WTC11 (cell line): Measurements from ENCODE around the gene CCR2. TPM values are rescaled to one million over a fixed set of nuclear protein-coding genes. Genes with fewer than 3 reads are reported as not detected.
"Not testable (repeated sequence)": the region's sequence is repeated elsewhere in the genome, so short reads cannot be mapped to it uniquely, and the experiment has no call there.

Experiments used
- ATAC-seq: fragments of 200-7000 bp; cut with Tn5 transposase; 2 replicates; pipeline ENCODE4 v1.10.0; 2021; ENCODE audit warnings: mild to moderate bottlenecking, moderate library complexity
- CTCF ChIA-PET: fragments of 300-600 bp; sonication (Branson Sonifier 250); formaldehyde crosslinking; loops from one replicate; lab custom pipeline; 2021; ENCODE audit warnings: antibody characterized with exemption; lab: Charles Lee
- POLR2A ChIA-PET: fragments of 350-600 bp; sonication (Branson Sonifier 250); formaldehyde crosslinking; loops from one replicate; lab custom pipeline; 2021; ENCODE audit warnings: antibody characterized with exemption; lab: Charles Lee
- DNase-seq: peaks from one replicate; pipeline ENCODE4 v3.0.0; 2021; ENCODE audit warnings: low spot score
- H3K27ac Mint-ChIP-seq: 2 replicates; pipeline ENCODE4 v1.8.0; 2021; ENCODE audit warnings: mixed read lengths
- H3K27me3 Mint-ChIP-seq: 2 replicates; pipeline ENCODE4 v1.8.0; 2021; ENCODE audit warnings: low read depth, mild to moderate bottlenecking, moderate library complexity, mixed read lengths
- H3K36me3 Mint-ChIP-seq: 2 replicates; pipeline ENCODE4 v1.8.0; 2021; ENCODE audit warnings: mixed read lengths
- H3K4me1 Mint-ChIP-seq: 2 replicates; pipeline ENCODE4 v1.8.0; 2022; ENCODE audit warnings: mixed read lengths
- H3K4me3 Mint-ChIP-seq: 2 replicates; pipeline ENCODE4 v1.8.0; 2021; ENCODE audit warnings: mild to moderate bottlenecking, moderate library complexity, mixed read lengths
- H3K9me3 Mint-ChIP-seq: 2 replicates; pipeline ENCODE4 v1.8.0; 2021; ENCODE audit warnings: mixed read lengths
- CREB1 ChIP-seq: sonication (generic); formaldehyde crosslinking; IDR thresholded peaks from 2 replicates; pipeline ENCODE4 v1.8.0; 2023; ENCODE audit warnings: mild to moderate bottlenecking, missing genetic modification reagents
- GRHL2 ChIP-seq: fragments of 250-450 bp; sonication (Bioruptor Pico); IDR thresholded peaks from 2 replicates; pipeline ENCODE4 v1.8.0; 2022; ENCODE audit warnings: mild to moderate bottlenecking, moderate library complexity; ENCODE audit not compliant: insufficient replicate concordance, severe bottlenecking
- HMGA2 ChIP-seq: fragments of 250-450 bp; sonication (Bioruptor Pico); IDR thresholded peaks from 2 replicates; pipeline ENCODE4 v1.4.0; 2021; ENCODE audit warnings: mild to moderate bottlenecking, moderate library complexity
- NFATC4 ChIP-seq: fragments of 250-450 bp; sonication (Bioruptor Pico); IDR thresholded peaks from 2 replicates; pipeline ENCODE4 v1.9.0; 2021; ENCODE audit warnings: mild to moderate bottlenecking
- NR3C1 ChIP-seq: sonication (generic); formaldehyde crosslinking; conservative IDR thresholded peaks from 2 replicates; pipeline ENCODE4 v1.8.1; 2023; ENCODE audit warnings: low read depth, mild to moderate bottlenecking, missing genetic modification reagents
- OVOL2 ChIP-seq: fragments of 250-450 bp; sonication (Bioruptor Pico); IDR thresholded peaks from 2 replicates; pipeline ENCODE4 v1.9.0; 2021; ENCODE audit warnings: mild to moderate bottlenecking, borderline replicate concordance
- TEAD1 ChIP-seq: sonication (generic); formaldehyde crosslinking; IDR thresholded peaks from 2 replicates; pipeline ENCODE4 v1.8.0; 2022; ENCODE audit warnings: mild to moderate bottlenecking, missing genetic modification reagents
- ZNF138 ChIP-seq: sonication (generic); formaldehyde crosslinking; conservative IDR thresholded peaks from 2 replicates; pipeline ENCODE4 v1.8.1; 2022; ENCODE audit warnings: mild to moderate bottlenecking, moderate library complexity, missing genetic modification reagents
- total RNA-seq: library from RNA; stranded (reverse); gene quantifications from 3 replicates; pipeline ENCODE4 v1.2.3, GENCODE V29; 2021
- TF ChIP-seq, protein P1 (sequence below): sonication (generic); formaldehyde crosslinking; IDR thresholded peaks from 2 replicates; pipeline ENCODE4 v1.8.0; 2022; ENCODE audit warnings: mild to moderate bottlenecking, missing genetic modification reagents
- TF ChIP-seq, protein P2 (sequence below): sonication (generic); formaldehyde crosslinking; IDR thresholded peaks from 2 replicates; pipeline ENCODE4 v1.8.0; 2023; ENCODE audit warnings: missing genetic modification reagents
- TF ChIP-seq, protein P3 (sequence below): sonication (generic); formaldehyde crosslinking; IDR thresholded peaks from 2 replicates; pipeline ENCODE4 v1.8.0; 2023; ENCODE audit warnings: mild to moderate bottlenecking, missing genetic modification reagents
- TF ChIP-seq, protein P4 (sequence below): sonication (generic); formaldehyde crosslinking; IDR thresholded peaks from 2 replicates; pipeline ENCODE4 v1.8.0; 2022; ENCODE audit warnings: missing genetic modification reagents
- TF ChIP-seq, protein P5 (sequence below): fragments of 250-450 bp; sonication (Bioruptor Pico); IDR thresholded peaks from 2 replicates; pipeline ENCODE4 v2.1.2; 2022; ENCODE audit warnings: mild to moderate bottlenecking, moderate library complexity
- TF ChIP-seq, protein P6 (sequence below): sonication (generic); formaldehyde crosslinking; IDR thresholded peaks from 2 replicates; pipeline ENCODE4 v1.8.1; 2023; ENCODE audit warnings: mild to moderate bottlenecking, missing genetic modification reagents, borderline replicate concordance
- TF ChIP-seq, protein P7 (sequence below): fragments of 250-450 bp; sonication (Bioruptor Pico); IDR thresholded peaks from 2 replicates; pipeline ENCODE4 v1.9.0; 2021; ENCODE audit warnings: moderate library complexity, mild to moderate bottlenecking, inconsistent platforms, borderline replicate concordance

CCR2 gene
- total RNA-seq, 1 experiment from 2014 or later, result not detected

DNA sequence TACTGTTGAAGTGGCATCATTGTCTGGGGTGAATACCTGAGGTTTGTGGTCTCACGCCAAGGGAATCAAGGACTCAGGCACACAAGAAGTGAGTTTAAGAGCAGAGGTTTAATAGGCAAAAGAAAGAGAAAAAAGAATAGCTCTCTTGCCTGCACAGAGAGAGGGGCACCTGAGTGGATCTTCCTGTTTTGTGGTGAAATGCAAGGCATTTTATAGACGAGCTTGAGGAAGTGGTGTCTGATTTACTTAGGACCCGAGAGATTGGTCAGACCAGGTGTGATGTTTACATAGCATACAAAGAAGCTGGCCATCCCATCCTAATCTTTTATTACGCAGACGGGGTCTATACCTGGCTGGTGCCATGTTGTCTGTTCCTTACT is 30.0 kb downstream of the CCR2 start (continued):
- TF ChIP-seq, protein P1, sequence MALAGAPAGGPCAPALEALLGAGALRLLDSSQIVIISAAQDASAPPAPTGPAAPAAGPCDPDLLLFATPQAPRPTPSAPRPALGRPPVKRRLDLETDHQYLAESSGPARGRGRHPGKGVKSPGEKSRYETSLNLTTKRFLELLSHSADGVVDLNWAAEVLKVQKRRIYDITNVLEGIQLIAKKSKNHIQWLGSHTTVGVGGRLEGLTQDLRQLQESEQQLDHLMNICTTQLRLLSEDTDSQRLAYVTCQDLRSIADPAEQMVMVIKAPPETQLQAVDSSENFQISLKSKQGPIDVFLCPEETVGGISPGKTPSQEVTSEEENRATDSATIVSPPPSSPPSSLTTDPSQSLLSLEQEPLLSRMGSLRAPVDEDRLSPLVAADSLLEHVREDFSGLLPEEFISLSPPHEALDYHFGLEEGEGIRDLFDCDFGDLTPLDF, result no peak
- no peak for TF ChIP-seq NFATC4 (CRISPR knock-in tag)

DNA sequence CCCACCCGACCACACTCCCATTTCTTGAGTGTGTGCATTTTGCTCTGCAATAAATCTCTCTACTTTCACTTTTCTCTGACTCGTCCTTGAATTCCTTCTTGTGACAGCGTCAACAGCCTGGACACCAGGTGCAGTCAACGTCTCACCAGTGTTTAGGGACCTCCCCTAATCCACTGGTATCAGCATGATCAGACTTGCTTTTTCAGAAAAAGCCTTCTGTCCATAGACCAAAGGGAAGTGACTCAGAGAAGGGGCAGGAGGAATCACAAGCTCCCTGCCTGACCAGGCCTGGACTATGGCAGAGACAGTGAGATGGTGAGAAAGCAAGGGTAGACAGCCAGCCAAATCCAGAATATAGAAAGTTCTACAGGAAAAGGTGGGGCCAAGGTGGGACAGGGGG is 32.3 kb downstream of the CCR2 start:
- no peak overlapping the region for H3K27ac Mint-ChIP-seq

DNA sequence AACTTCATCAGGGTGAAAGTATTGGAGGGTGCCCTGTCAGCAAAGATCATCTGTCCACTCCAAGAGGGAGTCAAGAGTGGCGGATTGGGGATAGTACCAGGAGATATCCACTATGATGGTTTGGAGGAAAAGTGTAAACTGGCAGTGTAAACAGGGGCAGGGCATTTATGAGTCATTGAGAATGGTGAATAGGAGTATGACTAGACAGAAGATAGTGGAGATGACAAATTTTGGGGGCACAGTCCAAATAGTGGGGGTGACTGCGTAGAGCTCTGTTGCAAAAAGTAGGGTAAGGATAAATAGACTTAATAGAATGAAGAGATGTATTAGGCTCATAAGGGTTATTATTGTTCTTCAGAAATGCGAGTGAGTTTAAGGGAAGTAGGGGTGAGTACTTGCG is 34.9 kb downstream of the CCR2 start:
- peaks cover 19% of the 10 kb centered on the region for H3K9me3 Mint-ChIP-seq
- CTCF ChIA-PET, result interaction anchor here (1.0 kb wide), 1 partner anchor 11 kb away, joined by 4 read pairs; no protein-coding TSS in a partner anchor
- DNase-seq, POLR2A ChIA-PET, H3K27ac Mint-ChIP-seq, H3K36me3 Mint-ChIP-seq, ATAC-seq, H3K4me3 Mint-ChIP-seq, H3K27me3 Mint-ChIP-seq: not testable (repeated sequence)
- peaks cover 26% of the 10 kb centered on the region for H3K4me1 Mint-ChIP-seq

More for the DNA sequence above, 32.3 kb downstream of the CCR2 start:
- Mint-ChIP-seq H3K36me3 (no peaks in the 10 kb centered on the region), H3K27me3 (no peaks in the 10 kb centered on the region), H3K4me1 (peaks cover 20% of the 10 kb centered on the region), H3K9me3 (peaks cover 7% of the 10 kb centered on the region; the same call in 1 of the 2 replicates), H3K4me3 (no peak overlapping the region)
- ATAC-seq (no peak), DNase-seq (no peak)
- TF ChIP-seq CREB1 (CRISPR knock-in tag) (no peak), TEAD1 (CRISPR knock-in tag) (no peak), GRHL2 (CRISPR knock-in tag) (no peak), NR3C1 (CRISPR knock-in tag) (no peak), ZNF138 (no peak)
- TF ChIP-seq, protein P2, sequence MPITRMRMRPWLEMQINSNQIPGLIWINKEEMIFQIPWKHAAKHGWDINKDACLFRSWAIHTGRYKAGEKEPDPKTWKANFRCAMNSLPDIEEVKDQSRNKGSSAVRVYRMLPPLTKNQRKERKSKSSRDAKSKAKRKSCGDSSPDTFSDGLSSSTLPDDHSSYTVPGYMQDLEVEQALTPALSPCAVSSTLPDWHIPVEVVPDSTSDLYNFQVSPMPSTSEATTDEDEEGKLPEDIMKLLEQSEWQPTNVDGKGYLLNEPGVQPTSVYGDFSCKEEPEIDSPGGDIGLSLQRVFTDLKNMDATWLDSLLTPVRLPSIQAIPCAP, result no peak
- TF ChIP-seq, protein P3, sequence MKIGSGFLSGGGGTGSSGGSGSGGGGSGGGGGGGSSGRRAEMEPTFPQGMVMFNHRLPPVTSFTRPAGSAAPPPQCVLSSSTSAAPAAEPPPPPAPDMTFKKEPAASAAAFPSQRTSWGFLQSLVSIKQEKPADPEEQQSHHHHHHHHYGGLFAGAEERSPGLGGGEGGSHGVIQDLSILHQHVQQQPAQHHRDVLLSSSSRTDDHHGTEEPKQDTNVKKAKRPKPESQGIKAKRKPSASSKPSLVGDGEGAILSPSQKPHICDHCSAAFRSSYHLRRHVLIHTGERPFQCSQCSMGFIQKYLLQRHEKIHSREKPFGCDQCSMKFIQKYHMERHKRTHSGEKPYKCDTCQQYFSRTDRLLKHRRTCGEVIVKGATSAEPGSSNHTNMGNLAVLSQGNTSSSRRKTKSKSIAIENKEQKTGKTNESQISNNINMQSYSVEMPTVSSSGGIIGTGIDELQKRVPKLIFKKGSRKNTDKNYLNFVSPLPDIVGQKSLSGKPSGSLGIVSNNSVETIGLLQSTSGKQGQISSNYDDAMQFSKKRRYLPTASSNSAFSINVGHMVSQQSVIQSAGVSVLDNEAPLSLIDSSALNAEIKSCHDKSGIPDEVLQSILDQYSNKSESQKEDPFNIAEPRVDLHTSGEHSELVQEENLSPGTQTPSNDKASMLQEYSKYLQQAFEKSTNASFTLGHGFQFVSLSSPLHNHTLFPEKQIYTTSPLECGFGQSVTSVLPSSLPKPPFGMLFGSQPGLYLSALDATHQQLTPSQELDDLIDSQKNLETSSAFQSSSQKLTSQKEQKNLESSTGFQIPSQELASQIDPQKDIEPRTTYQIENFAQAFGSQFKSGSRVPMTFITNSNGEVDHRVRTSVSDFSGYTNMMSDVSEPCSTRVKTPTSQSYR (CRISPR knock-in tag), result no peak
- TF ChIP-seq, protein P4, sequence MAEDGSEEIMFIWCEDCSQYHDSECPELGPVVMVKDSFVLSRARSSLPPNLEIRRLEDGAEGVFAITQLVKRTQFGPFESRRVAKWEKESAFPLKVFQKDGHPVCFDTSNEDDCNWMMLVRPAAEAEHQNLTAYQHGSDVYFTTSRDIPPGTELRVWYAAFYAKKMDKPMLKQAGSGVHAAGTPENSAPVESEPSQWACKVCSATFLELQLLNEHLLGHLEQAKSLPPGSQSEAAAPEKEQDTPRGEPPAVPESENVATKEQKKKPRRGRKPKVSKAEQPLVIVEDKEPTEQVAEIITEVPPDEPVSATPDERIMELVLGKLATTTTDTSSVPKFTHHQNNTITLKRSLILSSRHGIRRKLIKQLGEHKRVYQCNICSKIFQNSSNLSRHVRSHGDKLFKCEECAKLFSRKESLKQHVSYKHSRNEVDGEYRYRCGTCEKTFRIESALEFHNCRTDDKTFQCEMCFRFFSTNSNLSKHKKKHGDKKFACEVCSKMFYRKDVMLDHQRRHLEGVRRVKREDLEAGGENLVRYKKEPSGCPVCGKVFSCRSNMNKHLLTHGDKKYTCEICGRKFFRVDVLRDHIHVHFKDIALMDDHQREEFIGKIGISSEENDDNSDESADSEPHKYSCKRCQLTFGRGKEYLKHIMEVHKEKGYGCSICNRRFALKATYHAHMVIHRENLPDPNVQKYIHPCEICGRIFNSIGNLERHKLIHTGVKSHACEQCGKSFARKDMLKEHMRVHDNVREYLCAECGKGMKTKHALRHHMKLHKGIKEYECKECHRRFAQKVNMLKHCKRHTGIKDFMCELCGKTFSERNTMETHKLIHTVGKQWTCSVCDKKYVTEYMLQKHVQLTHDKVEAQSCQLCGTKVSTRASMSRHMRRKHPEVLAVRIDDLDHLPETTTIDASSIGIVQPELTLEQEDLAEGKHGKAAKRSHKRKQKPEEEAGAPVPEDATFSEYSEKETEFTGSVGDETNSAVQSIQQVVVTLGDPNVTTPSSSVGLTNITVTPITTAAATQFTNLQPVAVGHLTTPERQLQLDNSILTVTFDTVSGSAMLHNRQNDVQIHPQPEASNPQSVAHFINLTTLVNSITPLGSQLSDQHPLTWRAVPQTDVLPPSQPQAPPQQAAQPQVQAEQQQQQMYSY, result no peak
- POLR2A ChIA-PET, result interaction anchor here (0.6 kb wide), 1 partner anchor 162 kb away, joined by 7 read pairs; no protein-coding TSS in a partner anchor
- CTCF ChIA-PET, result no interaction called here

DNA sequence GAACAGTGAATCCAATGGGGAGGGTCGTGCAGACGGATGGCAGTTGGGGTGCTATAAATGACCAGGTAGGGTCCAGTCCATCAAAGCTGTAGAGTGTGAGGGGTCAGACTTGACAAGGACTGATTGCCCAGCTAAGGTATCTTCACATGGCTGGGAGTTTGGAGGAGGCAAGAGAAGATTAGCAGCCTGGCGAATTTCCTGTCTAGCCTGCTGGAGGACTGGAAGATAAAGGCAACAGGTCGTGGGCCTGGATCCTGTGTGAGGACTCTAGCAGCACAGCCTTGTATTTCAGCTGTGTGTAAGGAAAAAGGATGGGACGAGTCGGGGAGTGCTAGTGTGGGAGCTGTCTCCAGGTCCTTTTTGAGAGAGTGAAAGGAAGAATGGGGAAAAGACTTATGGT is 35.4 kb downstream of the CCR2 start:
- Mint-ChIP-seq H3K4me3 (no peak overlapping the region), H3K36me3 (0 out of 2 replicates have a peak, but pooled peaks cover 5% of the 10 kb centered on the region), H3K4me1 (peaks cover 27% of the 10 kb centered on the region), H3K9me3 (peaks cover 19% of the 10 kb centered on the region), H3K27ac (no peak overlapping the region), H3K27me3 (peaks cover 10% of the 10 kb centered on the region)
- ChIA-PET POLR2A (no interaction called here), CTCF (interaction anchor here (1.0 kb wide), 1 partner anchor 11 kb away, joined by 4 read pairs; no protein-coding TSS in a partner anchor)
- DNase-seq (no peak), ATAC-seq (no peak)
- TF ChIP-seq, protein P5, sequence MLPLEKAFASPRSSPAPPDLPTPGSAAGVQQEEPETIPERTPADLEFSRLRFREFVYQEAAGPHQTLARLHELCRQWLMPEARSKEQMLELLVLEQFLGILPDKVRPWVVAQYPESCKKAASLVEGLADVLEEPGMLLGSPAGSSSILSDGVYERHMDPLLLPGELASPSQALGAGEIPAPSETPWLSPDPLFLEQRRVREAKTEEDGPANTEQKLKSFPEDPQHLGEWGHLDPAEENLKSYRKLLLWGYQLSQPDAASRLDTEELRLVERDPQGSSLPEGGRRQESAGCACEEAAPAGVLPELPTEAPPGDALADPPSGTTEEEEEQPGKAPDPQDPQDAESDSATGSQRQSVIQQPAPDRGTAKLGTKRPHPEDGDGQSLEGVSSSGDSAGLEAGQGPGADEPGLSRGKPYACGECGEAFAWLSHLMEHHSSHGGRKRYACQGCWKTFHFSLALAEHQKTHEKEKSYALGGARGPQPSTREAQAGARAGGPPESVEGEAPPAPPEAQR (CRISPR knock-in tag), result no peak
- TF ChIP-seq OVOL2 (no peak), CREB1 (CRISPR knock-in tag) (no peak), HMGA2 (no peak)
- TF ChIP-seq, protein P6, sequence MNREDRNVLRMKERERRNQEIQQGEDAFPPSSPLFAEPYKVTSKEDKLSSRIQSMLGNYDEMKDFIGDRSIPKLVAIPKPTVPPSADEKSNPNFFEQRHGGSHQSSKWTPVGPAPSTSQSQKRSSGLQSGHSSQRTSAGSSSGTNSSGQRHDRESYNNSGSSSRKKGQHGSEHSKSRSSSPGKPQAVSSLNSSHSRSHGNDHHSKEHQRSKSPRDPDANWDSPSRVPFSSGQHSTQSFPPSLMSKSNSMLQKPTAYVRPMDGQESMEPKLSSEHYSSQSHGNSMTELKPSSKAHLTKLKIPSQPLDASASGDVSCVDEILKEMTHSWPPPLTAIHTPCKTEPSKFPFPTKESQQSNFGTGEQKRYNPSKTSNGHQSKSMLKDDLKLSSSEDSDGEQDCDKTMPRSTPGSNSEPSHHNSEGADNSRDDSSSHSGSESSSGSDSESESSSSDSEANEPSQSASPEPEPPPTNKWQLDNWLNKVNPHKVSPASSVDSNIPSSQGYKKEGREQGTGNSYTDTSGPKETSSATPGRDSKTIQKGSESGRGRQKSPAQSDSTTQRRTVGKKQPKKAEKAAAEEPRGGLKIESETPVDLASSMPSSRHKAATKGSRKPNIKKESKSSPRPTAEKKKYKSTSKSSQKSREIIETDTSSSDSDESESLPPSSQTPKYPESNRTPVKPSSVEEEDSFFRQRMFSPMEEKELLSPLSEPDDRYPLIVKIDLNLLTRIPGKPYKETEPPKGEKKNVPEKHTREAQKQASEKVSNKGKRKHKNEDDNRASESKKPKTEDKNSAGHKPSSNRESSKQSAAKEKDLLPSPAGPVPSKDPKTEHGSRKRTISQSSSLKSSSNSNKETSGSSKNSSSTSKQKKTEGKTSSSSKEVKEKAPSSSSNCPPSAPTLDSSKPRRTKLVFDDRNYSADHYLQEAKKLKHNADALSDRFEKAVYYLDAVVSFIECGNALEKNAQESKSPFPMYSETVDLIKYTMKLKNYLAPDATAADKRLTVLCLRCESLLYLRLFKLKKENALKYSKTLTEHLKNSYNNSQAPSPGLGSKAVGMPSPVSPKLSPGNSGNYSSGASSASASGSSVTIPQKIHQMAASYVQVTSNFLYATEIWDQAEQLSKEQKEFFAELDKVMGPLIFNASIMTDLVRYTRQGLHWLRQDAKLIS (CRISPR knock-in tag), result no peak
- TF ChIP-seq, protein P7, sequence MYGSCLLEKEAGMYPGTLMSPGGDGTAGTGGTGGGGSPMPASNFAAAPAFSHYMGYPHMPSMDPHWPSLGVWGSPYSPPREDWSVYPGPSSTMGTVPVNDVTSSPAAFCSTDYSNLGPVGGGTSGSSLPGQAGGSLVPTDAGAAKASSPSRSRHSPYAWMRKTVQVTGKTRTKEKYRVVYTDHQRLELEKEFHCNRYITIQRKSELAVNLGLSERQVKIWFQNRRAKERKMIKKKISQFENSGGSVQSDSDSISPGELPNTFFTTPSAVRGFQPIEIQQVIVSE (CRISPR knock-in tag), result no peak
